Activated B cell treated with CpG ODN at 0.5 μM for 24 hours (primary cell): ENCODE data around the gene TIMP3. TPM values are rescaled to one million over a fixed set of nuclear protein-coding genes. Genes with fewer than 3 reads are reported as not detected.
A peak's percentile ranks its signal among the peaks of the same experiment; 100 is the strongest.

Source experiments
- ATAC-seq: fragments of 200-7000 bp; cut with Tn5 transposase; one replicate; pipeline ENCODE4 v1.10.0; 2021; ENCODE audit warnings: low read depth, mild to moderate bottlenecking, moderate library complexity
- CTCF ChIA-PET: fragments of 350-600 bp; sonication (Branson Sonifier 250); formaldehyde crosslinking; loops from one replicate; lab custom pipeline; 2021; ENCODE audit warnings: antibody characterized with exemption; lab: Charles Lee
- POLR2A ChIA-PET: fragments of 350-600 bp; sonication (Branson Sonifier 250); formaldehyde crosslinking; loops from one replicate; lab custom pipeline; 2021; ENCODE audit warnings: antibody characterized with exemption; lab: Charles Lee
- DNase-seq: peaks from one replicate; pipeline ENCODE4 v3.0.0; 2022
- H3K27ac Mint-ChIP-seq: one replicate; pipeline ENCODE4 v1.8.0; 2020; ENCODE audit warnings: mixed read lengths
- H3K27me3 Mint-ChIP-seq: one replicate; pipeline ENCODE4 v1.8.0; 2021; ENCODE audit warnings: mixed read lengths
- H3K36me3 Mint-ChIP-seq: one replicate; pipeline ENCODE4 v1.8.0; 2021; ENCODE audit warnings: low read depth, mixed read lengths
- H3K4me1 Mint-ChIP-seq: one replicate; pipeline ENCODE4 v1.8.0; 2021; ENCODE audit warnings: mixed read lengths
- H3K4me3 Mint-ChIP-seq: one replicate; pipeline ENCODE4 v1.8.0; 2020; ENCODE audit warnings: mild to moderate bottlenecking, mixed read lengths
- H3K9me3 Mint-ChIP-seq: one replicate; pipeline ENCODE4 v1.8.0; 2020; ENCODE audit warnings: mixed read lengths
- intact Hi-C: fragments of 100-400 bp; cut with micrococcal nuclease; formaldehyde crosslinking; loops from one replicate; pipeline ENCODE4 v1.15.1; 2024
- total RNA-seq: library from RNA; stranded (reverse); gene quantifications from 2 replicates; pipeline ENCODE4 v1.2.3, GENCODE V29; 2022
- TF ChIP-seq, protein P1 (sequence below): fragments of 200-600 bp; IDR thresholded peaks from one replicate; pipeline ENCODE4 v1.8.0; 2022; ENCODE audit warnings: antibody characterized with exemption, mild to moderate bottlenecking

The TIMP3 gene
- total RNA-seq, 1 donor from 2014 or later: not detected

DNA sequence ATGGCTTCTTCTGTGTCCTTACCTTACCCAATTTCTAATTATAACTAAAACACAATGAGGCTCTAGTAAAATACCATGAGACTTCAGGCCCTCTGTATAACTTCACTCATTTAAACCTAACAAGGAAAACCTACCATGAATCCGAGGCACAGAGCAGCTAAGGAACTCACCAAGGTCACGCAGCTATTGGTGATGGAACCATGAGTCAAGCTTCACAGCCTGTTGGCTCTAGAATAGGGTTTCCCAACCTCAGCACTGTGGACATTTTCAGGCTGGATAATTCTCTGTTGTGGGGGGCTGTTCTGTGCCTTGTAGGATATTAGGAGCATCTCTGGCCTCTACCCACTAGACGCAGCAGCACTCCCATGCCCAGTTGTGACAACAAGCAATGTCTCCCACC is 75.7 kb downstream of the TIMP3 start:
- DNase-seq (no peak), ATAC-seq (no peak)
- Mint-ChIP-seq H3K27ac (no peak overlapping the region), H3K9me3 (no peaks in the 10 kb centered on the region), H3K4me1 (peaks cover 15% of the 10 kb centered on the region), H3K4me3 (no peak overlapping the region), H3K36me3 (no peaks in the 10 kb centered on the region), H3K27me3 (peaks cover 26% of the 10 kb centered on the region)
- CTCF ChIA-PET: no interaction called here
- TF ChIP-seq, protein P1, sequence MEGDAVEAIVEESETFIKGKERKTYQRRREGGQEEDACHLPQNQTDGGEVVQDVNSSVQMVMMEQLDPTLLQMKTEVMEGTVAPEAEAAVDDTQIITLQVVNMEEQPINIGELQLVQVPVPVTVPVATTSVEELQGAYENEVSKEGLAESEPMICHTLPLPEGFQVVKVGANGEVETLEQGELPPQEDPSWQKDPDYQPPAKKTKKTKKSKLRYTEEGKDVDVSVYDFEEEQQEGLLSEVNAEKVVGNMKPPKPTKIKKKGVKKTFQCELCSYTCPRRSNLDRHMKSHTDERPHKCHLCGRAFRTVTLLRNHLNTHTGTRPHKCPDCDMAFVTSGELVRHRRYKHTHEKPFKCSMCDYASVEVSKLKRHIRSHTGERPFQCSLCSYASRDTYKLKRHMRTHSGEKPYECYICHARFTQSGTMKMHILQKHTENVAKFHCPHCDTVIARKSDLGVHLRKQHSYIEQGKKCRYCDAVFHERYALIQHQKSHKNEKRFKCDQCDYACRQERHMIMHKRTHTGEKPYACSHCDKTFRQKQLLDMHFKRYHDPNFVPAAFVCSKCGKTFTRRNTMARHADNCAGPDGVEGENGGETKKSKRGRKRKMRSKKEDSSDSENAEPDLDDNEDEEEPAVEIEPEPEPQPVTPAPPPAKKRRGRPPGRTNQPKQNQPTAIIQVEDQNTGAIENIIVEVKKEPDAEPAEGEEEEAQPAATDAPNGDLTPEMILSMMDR: no peak
- POLR2A ChIA-PET: no interaction called here
- intact Hi-C loops: no loop called here

DNA sequence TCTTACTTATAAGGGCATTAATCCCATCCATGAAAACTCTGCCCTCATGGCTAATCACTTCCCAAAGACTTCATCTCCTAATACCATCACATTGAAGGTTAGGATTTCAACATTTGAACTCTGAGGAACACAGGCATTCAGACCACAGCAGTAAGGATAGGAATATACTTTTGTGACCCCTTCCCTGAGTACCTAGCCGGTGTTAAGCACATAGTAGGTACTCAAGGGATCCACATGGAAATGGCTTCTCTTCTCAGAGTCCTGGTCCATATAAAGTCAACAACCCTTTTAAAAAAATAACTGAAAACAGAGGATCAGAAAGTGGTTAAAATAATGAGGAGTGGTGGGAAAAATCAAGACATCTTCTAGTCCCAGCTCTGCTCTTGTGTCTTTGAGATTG is 78.0 kb downstream of the TIMP3 start:
- Mint-ChIP-seq H3K27me3 (peaks cover 22% of the 10 kb centered on the region), H3K36me3 (no peaks in the 10 kb centered on the region), H3K4me1 (peaks cover 15% of the 10 kb centered on the region), H3K27ac (no peak overlapping the region), H3K4me3 (no peak overlapping the region), H3K9me3 (no peaks in the 10 kb centered on the region)
- DNase-seq: no peak
- intact Hi-C loops: no loop called here
- CTCF ChIA-PET: no interaction called here
- POLR2A ChIA-PET: no interaction called here
- ATAC-seq: no peak
- TF ChIP-seq, protein P1: no peak

DNA sequence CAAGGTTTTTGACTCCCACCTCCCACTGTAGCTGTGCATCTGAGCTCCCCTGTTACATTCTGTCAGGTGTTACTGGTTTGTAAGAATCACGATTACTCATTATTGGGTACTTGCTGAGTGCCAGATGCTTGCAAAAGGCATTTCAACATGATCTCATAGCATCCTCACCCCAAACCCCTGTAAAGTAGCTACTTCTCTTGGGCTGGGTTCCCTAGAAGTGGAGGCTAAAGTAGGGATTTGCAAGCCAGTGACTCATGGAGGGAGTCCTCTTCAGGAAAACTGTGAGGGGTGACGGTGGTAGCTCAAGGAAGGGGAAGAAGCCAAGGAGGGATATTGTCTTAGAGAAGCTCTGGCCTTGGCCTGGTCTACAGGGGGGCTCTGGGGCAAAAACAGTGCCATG is 78.6 kb downstream of the TIMP3 start:
- H3K36me3 Mint-ChIP-seq: no peaks in the 10 kb centered on the region
- ChIA-PET CTCF (no interaction called here), POLR2A (no interaction called here)
- peaks cover 15% of the 10 kb centered on the region for H3K4me1 Mint-ChIP-seq
- no peaks in the 10 kb centered on the region for H3K9me3 Mint-ChIP-seq
- TF ChIP-seq, protein P1: no peak
- intact Hi-C loops: no loop called here
- H3K4me3 Mint-ChIP-seq: no peak overlapping the region
- H3K27ac Mint-ChIP-seq: no peak overlapping the region
- no peak for ATAC-seq
- peaks cover 22% of the 10 kb centered on the region for H3K27me3 Mint-ChIP-seq
- DNase-seq: no peak

DNA sequence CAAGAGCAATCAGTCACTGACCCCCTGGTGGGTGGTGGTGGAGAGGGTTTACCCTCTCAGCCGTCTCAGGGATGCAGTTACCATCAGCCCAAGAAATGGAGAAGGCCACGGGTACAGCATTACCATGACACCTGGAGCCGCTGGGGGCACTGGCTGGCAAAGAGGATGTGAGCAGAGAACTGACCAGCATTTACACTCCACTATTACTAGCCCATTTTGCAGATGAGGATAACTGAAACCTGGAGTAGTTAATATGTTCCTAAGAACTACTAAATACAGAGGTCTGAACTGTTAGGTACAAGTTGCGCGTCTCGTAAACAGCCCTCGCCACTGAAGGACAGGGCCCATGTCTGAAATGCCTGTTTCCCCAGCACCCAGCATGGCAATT is 79.0 kb downstream of the TIMP3 start:
- TF ChIP-seq, protein P1: no peak
- ChIA-PET CTCF (no interaction called here), POLR2A (no interaction called here)
- peaks cover 15% of the 10 kb centered on the region for H3K4me1 Mint-ChIP-seq
- peaks cover 20% of the 10 kb centered on the region for H3K27me3 Mint-ChIP-seq
- ATAC-seq (no peak), DNase-seq (no peak)
- intact Hi-C loops: no loop called here
- no peaks in the 10 kb centered on the region for H3K9me3 Mint-ChIP-seq
- no peak overlapping the region for H3K27ac Mint-ChIP-seq
- H3K36me3 Mint-ChIP-seq: no peaks in the 10 kb centered on the region
- H3K4me3 Mint-ChIP-seq: no peak overlapping the region

DNA sequence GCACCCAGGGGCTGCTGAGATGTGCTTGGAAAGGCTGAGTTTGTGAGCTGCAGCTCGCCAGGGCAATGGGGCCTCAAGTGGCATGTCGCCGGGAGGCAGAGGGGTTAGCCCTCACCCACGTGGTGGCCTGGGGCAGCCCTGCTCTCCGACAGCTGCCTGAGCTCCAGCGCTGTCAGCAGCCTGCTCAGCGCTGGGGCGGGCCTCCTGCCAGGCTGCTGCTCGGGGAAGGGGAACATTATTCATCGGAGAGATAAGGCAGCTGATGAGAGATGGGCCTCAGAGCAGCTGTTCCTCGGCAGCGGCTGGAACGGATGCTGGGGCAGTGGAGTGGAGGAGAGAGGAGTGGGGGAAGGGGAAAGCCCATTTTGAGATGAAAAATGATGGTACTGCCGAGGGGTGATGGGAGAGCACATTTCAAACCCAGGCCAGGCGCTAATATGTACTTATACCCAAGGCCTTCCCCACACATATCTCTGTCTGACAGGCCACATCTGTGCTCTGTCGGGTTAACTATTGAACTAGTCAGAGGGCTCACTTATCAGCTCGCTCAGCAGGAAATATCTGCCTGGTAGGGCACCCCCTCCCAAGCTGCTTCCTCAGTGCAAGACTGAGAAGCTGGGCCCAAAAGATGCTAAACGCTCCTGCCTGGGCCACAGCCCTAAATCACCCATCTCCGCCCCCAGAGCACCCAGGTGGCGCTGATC is 79.5 kb downstream of the TIMP3 start:
- TF ChIP-seq, protein P1: no peak
- POLR2A ChIA-PET: no interaction called here
- Mint-ChIP-seq H3K4me1 (peaks cover 15% of the 10 kb centered on the region), H3K27me3 (peaks cover 20% of the 10 kb centered on the region), H3K27ac (peak overlapping the region; percentile 80), H3K4me3 (peak overlapping the region; percentile 20), H3K9me3 (no peaks in the 10 kb centered on the region), H3K36me3 (no peaks in the 10 kb centered on the region)
- intact Hi-C loops: no loop called here
- CTCF ChIA-PET: no interaction called here
- peak; percentile 39 for ATAC-seq
- no peak for DNase-seq
